OCI-LY3 (cell line): ENCODE data around the gene FBXO3.
"Not testable (repeated sequence)": the region's sequence is repeated elsewhere in the genome, so short reads cannot be mapped to it uniquely, and the experiment has no call there.

ENCODE experiments used
- H2AFZ ChIP-seq: fragments of 200-600, 300-600 bp; shearing (Covaris generic); 2 replicates; pipeline ENCODE4 v1.6.0; 2014; ENCODE audit warnings: antibody characterized with exemption, low read depth, low read length
- H3K27ac ChIP-seq: fragments of 200-600, 300-600 bp; sonication (generic); 2 replicates; pipeline ENCODE4 v1.5.1; 2014; ENCODE audit warnings: mild to moderate bottlenecking, low read length, moderate library complexity, mixed read lengths
- H3K27me3 ChIP-seq: fragments of 200-600, 300-600 bp; sonication (generic); 2 replicates; pipeline ENCODE4 v1.6.1; 2014; ENCODE audit warnings: low read depth, low read length, mixed read lengths
- H3K36me3 ChIP-seq: fragments of 200-600, 300-600 bp; sonication (generic); replicated peaks from 2 replicates; pipeline ENCODE3; 2014; ENCODE audit warnings: low read depth, low read length, mixed read lengths
- H3K4me1 ChIP-seq: fragments of 300-600, 200-600 bp; sonication (generic); 2 replicates; pipeline ENCODE4 v1.6.1; 2014; ENCODE audit warnings: low read length, mixed read lengths
- H3K4me2 ChIP-seq: fragments of 200-600, 300-600 bp; sonication (generic); 2 replicates; pipeline ENCODE4 v1.6.1; 2014; ENCODE audit warnings: low read length, mixed read lengths
- H3K4me3 ChIP-seq: fragments of 300-600, 200-600 bp; sonication (generic); 2 replicates; pipeline ENCODE4 v1.5.1; 2014; ENCODE audit warnings: antibody characterized with exemption, mild to moderate bottlenecking, low read length, moderate library complexity
- H3K79me2 ChIP-seq: fragments of 300-600, 200-600 bp; shearing (Covaris generic); 2 replicates; pipeline ENCODE4 v1.6.1; 2014; ENCODE audit warnings: mild to moderate bottlenecking, low read length, mixed read lengths
- H3K9ac ChIP-seq: fragments of 300-600, 200-600 bp; shearing (Covaris generic); 2 replicates; pipeline ENCODE4 v1.6.0; 2014; ENCODE audit warnings: mild to moderate bottlenecking, low read length, moderate library complexity
- H3K9me3 ChIP-seq: fragments of 200-600, 300-600 bp; shearing (Covaris generic); 2 replicates; pipeline ENCODE4 v1.6.1; 2014; ENCODE audit warnings: low read length, mixed read lengths; ENCODE audit not compliant: insufficient read depth
- H4K20me1 ChIP-seq: fragments of 200-600, 300-600 bp; sonication (generic); 2 replicates; pipeline ENCODE4 v1.6.1; 2016; ENCODE audit warnings: low read length, mixed read lengths; ENCODE audit not compliant: insufficient read depth
- EZH2phosphoT487 ChIP-seq: fragments of 200-600 bp; shearing (Covaris generic); IDR thresholded peaks from 2 replicates; pipeline ENCODE4 v1.6.1; 2018; ENCODE audit warnings: antibody characterized with exemption, mixed run types, low read depth
- TF ChIP-seq, protein P1 (sequence below): fragments of 200-600, 300-600 bp; sonication (generic); IDR thresholded peaks from 2 replicates; pipeline ENCODE4 v1.5.1; 2014; ENCODE audit warnings: antibody characterized with exemption, low read length, low read depth

FBXO3 gene, protein sequence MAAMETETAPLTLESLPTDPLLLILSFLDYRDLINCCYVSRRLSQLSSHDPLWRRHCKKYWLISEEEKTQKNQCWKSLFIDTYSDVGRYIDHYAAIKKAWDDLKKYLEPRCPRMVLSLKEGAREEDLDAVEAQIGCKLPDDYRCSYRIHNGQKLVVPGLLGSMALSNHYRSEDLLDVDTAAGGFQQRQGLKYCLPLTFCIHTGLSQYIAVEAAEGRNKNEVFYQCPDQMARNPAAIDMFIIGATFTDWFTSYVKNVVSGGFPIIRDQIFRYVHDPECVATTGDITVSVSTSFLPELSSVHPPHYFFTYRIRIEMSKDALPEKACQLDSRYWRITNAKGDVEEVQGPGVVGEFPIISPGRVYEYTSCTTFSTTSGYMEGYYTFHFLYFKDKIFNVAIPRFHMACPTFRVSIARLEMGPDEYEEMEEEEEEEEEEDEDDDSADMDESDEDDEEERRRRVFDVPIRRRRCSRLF

DNA sequence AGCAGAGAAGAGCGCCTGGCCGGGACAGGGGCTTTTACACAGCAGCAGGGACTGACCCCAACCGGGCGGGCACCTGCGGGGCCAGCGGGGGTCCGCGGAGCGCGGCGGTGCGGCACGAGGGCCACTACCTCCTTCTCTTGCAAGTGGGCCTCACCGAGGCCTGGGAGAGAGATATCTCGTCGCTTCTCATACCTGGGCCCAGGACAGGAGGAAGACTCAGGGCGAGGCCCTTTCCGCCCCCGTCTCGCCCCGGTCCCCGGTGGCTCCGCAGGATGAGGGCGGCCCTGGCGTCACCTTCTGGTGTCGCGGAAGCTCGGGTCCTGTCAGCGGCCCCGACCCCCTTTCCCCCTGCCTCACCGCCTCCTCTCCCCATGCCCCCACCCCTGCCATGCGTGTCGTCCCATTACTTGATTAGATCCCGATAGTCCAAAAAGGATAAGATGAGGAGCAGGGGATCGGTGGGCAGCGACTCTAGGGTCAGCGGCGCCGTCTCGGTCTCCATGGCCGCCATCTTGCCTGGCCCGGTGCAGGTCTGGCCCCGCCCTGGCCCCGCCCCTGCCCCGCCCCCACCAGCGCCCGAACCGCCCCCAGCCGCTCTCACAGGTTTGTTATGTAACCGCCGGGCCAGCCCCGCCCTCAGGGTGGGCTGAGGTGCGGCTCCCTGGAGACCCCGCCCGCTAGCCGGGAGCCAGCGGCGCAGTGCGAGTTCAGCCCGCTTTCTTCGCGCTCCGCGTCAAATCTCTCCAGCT lies at the start of gene FBXO3:
Gene FBXO3 (minus strand): TSS at position 534 of the 749 bp plus-strand sequence. CDS start 23 bp downstream, at position 511.
- peaks cover 4% of the 10 kb centered on the region for H3K36me3 ChIP-seq
- peaks cover 22% of the 10 kb centered on the region for H3K79me2 ChIP-seq
- H3K27ac ChIP-seq = 0 out of 2 replicates have a peak within 1 kb of the TSS, but pooled peaks have one; percentile 3
- H4K20me1 ChIP-seq = peaks cover 21% of the 10 kb centered on the region
- no peak for TF ChIP-seq EZH2phosphoT487
- TF ChIP-seq, protein P1, sequence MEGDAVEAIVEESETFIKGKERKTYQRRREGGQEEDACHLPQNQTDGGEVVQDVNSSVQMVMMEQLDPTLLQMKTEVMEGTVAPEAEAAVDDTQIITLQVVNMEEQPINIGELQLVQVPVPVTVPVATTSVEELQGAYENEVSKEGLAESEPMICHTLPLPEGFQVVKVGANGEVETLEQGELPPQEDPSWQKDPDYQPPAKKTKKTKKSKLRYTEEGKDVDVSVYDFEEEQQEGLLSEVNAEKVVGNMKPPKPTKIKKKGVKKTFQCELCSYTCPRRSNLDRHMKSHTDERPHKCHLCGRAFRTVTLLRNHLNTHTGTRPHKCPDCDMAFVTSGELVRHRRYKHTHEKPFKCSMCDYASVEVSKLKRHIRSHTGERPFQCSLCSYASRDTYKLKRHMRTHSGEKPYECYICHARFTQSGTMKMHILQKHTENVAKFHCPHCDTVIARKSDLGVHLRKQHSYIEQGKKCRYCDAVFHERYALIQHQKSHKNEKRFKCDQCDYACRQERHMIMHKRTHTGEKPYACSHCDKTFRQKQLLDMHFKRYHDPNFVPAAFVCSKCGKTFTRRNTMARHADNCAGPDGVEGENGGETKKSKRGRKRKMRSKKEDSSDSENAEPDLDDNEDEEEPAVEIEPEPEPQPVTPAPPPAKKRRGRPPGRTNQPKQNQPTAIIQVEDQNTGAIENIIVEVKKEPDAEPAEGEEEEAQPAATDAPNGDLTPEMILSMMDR = no peak
- H3K4me2 ChIP-seq = peak within 1 kb of the TSS; percentile 100
- H3K4me3 ChIP-seq = peak within 1 kb of the TSS; percentile 95
- peak within 1 kb of the TSS; percentile 83; the same call in 1 of the 2 replicates for H2AFZ ChIP-seq
- H3K9ac ChIP-seq = peak within 1 kb of the TSS; percentile 65
- peaks cover 38% of the 10 kb centered on the region for H3K4me1 ChIP-seq
- peaks cover 12% of the 10 kb centered on the region for H3K27me3 ChIP-seq
- no peaks in the 10 kb centered on the region for H3K9me3 ChIP-seq

DNA sequence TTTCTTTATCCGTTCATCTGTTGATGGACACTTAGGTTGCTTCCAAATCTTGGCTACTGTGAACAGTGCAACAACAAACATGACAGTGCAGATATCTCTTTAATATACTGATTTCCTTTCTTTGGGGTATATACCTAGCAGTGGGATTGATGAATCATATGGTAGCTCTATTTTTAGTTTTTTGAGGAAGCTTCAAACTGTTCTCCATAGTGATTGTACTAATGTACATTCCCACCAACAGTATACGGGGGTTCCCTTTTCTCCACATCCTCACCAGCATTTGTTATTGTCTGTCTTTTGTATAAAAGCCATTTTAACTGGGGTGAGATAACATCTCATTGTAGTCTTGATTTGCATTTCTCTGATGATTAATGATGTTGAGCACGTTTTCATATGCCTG lies 48.7 kb upstream of the FBXO3 start:
- not testable (repeated sequence) for H3K4me3 ChIP-seq, H3K9me3 ChIP-seq, H3K79me2 ChIP-seq, H3K4me2 ChIP-seq, H3K4me1 ChIP-seq, H4K20me1 ChIP-seq, H2AFZ ChIP-seq, H3K36me3 ChIP-seq, H3K27ac ChIP-seq, H3K9ac ChIP-seq
- peaks cover 45% of the 10 kb centered on the region for H3K27me3 ChIP-seq

DNA sequence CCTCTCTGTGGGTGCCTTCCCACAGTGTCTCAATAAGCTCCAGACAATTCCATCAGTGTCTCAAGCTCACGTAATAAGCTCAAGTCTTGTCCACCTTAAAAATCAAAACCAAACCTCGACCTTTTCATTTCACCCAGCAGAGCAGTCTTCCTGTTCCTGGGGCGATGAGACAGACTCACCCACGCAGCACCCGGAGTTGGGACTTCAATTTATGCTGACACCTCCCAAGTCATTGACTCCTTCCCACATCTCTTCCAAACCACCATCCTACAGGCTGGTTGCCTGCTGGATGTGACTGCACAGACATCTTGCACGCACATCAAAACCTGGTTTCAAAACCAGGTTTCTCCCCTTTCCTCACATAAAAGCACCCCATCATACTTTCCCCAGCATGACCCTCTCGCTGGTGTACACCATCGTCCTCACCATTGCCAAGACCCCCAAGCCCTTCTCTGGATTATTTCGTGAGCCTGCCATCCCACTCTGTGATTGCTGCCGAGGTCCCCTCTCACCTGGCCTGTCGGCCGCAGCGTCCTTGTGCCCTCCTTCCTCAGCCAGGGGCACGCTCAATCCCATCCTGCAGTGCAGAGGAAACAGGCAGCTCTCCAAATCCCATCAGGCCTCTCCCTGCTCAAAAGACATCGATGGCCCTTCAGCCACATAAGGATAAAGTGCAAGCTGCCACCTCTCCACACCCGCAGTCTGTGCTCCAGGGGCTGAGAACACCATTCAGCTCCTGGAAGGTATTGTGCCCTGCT lies 45.1 kb upstream of the FBXO3 start:
- no peaks in the 10 kb centered on the region for H3K9me3 ChIP-seq
- H3K4me3 ChIP-seq = no peak overlapping the region
- H3K4me1 ChIP-seq = no peaks in the 10 kb centered on the region
- TF ChIP-seq EZH2phosphoT487 = no peak
- TF ChIP-seq, protein P1 = no peak
- no peaks in the 10 kb centered on the region for H3K36me3 ChIP-seq
- H3K9ac ChIP-seq = no peak overlapping the region
- H2AFZ ChIP-seq = no peak overlapping the region
- peaks cover 53% of the 10 kb centered on the region for H3K27me3 ChIP-seq
- no peak overlapping the region for H3K27ac ChIP-seq
- H3K79me2 ChIP-seq = no peaks in the 10 kb centered on the region
- H3K4me2 ChIP-seq = no peak overlapping the region
- H4K20me1 ChIP-seq = no peaks in the 10 kb centered on the region

DNA sequence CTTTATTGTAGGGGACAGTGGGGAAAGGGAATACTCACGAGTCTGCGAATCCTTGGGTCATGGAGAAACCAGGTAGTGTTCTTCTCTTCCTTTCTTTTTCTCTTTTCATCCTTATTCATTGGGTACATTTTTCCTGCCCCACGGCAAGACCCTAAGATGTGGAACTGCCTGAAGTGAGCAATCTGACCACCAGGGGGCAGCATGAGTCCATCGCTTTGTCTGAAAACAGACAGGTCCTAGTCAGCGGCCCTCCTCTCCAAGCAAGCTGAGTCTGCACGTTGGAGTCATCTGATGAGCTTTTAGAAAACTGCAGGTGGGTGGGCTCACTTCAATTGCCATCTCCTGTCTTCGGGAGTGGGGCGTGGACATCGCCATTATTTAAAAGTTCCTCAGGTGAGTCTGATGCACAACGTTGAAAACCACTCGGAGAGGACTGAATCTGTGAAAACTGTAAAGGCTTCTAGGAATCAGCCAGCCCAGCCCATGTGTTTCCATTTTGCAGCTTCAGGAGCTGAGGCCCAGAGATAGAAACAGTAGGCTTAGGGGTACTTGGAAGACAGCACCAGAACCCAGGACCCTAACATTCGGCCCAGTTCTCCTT lies 34.0 kb upstream of the FBXO3 start:
- Histone ChIP-seq H3K27me3 (peaks cover 36% of the 10 kb centered on the region), H3K4me1 (peaks cover 10% of the 10 kb centered on the region), H3K9me3 (no peaks in the 10 kb centered on the region), H3K36me3 (no peaks in the 10 kb centered on the region), H3K4me3 (no peak overlapping the region), H3K79me2 (no peaks in the 10 kb centered on the region), H4K20me1 (no peaks in the 10 kb centered on the region), H3K9ac (no peak overlapping the region), H3K27ac (no peak overlapping the region), H3K4me2 (no peak overlapping the region), H2AFZ (no peak overlapping the region)
- TF ChIP-seq, protein P1 = peak; percentile 84
- no peak for TF ChIP-seq EZH2phosphoT487
